Upper lobe of left lung (tissue), 4 donors: ENCODE measurements around the gene VPS39.

Experiments used
- CTCF ChIP-seq, 6 experiments: fragments of 450-650 bp in 4 of 6; fragments of 200-600 bp in 2 of 6; sonication (generic) in 2 of 6; IDR thresholded peaks; one replicate each; pipeline ENCODE4 v1.5.1; 2016 to 2019; ENCODE audit warnings: antibody characterized with exemption in 6 of 6
- POLR2A ChIP-seq, 4 donors: fragments of 450-650 bp; IDR thresholded peaks; one replicate each; pipeline ENCODE4 v1.5.1; 2016 to 2017; ENCODE audit warnings: antibody characterized with exemption in 4 of 4, mild to moderate bottlenecking in 2 of 4
- POLR2AphosphoS5 ChIP-seq, 2 donors: sonication (generic); formaldehyde crosslinking; IDR thresholded peaks; one replicate each; pipeline ENCODE4 v1.5.1; 2017; ENCODE audit warnings: antibody characterized with exemption in 2 of 2

DNA sequence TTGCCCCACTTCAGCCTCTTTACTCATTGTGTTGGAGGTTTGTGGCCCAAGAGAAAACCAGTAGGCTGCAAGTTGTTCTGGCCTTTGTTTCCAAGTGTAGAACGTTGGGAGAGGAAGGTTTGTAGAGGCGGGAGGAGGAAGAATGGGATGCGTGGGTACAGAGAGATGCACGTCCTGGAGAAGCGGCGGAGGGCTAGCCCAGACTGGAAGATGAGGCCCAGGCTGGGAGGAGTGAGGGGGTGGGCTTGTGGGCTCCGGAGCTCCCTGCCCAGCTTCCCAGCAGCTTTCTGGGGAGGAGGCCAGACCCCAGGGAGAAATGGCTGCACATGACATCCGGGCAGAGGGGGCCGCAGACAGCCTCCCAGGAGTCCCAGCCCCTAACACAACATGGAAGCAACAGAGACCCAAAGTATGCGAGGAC, 57.0 kb downstream of the VPS39 start:
- no peak for TF ChIP-seq CTCF (IDR thresholded peaks at IDR 0.05)
- TF ChIP-seq POLR2A (IDR thresholded peaks at IDR 0.05): no peak
- TF ChIP-seq POLR2AphosphoS5 (IDR thresholded peaks at IDR 0.05): no peak
